Measurements from ENCODE around the gene SLC17A7.

DNA sequence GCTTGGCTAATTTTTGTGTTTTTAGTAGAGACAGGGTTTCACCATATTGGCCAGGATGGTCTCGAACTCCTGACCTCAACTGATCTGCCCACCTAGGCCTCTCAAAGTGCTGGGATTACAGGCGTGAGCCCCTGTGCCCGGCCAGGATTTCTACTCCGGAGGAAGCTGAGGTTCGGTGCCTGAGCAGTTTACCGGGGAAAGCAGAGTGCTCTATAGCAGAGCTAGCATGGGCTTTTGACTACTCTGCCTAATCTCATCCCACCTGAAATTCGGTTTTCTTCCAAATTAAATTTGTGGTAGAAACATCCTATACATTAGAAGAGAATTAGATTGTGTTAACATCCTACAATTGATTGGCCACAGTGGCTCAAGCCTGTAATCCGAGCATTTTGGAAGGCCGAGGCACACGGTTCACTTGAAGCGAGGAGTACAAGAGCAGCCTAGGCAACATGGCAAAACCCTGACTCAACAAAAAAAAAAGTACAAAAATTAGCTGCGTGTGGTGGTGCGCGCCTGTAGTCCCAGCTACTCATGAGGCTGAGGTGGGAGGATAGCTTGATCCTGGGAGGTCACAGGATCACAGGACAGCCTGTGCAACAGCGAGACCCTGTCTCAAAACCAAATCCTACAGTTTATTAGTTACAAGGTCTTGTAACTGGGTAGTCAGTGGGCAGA, 47.7 kb upstream of the SLC17A7 start:
- TF ChIP-seq, protein P1, sequence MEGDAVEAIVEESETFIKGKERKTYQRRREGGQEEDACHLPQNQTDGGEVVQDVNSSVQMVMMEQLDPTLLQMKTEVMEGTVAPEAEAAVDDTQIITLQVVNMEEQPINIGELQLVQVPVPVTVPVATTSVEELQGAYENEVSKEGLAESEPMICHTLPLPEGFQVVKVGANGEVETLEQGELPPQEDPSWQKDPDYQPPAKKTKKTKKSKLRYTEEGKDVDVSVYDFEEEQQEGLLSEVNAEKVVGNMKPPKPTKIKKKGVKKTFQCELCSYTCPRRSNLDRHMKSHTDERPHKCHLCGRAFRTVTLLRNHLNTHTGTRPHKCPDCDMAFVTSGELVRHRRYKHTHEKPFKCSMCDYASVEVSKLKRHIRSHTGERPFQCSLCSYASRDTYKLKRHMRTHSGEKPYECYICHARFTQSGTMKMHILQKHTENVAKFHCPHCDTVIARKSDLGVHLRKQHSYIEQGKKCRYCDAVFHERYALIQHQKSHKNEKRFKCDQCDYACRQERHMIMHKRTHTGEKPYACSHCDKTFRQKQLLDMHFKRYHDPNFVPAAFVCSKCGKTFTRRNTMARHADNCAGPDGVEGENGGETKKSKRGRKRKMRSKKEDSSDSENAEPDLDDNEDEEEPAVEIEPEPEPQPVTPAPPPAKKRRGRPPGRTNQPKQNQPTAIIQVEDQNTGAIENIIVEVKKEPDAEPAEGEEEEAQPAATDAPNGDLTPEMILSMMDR (IDR thresholded peaks at IDR 0.05) = no peak
- no peak for TF ChIP-seq EZH2 (IDR thresholded peaks at IDR 0.05; ENCODE audit: borderline replicate concordance, insufficient read depth, low read depth, low read length, poor library complexity, severe bottlenecking)
